Ovary (tissue), 9 donors: ENCODE measurements around the gene SEC24C. TPM values are rescaled to one million over a fixed set of nuclear protein-coding genes. Genes with fewer than 3 reads are reported as not detected.
"Not testable (repeated sequence)": the region's sequence is repeated elsewhere in the genome, so short reads cannot be mapped to it uniquely, and the experiment has no call there.

Experiments used
- DNase-seq, 5 donors: peaks; one replicate each; pipeline ENCODE4 v3.0.0-alpha.2; 2019 to 2020
- H3K27ac ChIP-seq, 2 donors: fragments of 200-600 bp; one replicate each; pipeline versions ENCODE4 v1.5.1 to v1.8.0; 2019 to 2022
- H3K27me3 ChIP-seq: fragments of 200-600 bp; one replicate; pipeline ENCODE4 v1.8.0; 2022
- H3K36me3 ChIP-seq: fragments of 200-600 bp; sonication (generic); one replicate; pipeline ENCODE4 v1.5.1; 2019
- H3K4me1 ChIP-seq: one replicate; pipeline ENCODE4 v1.8.1; 2013; ENCODE audit warnings: mild to moderate bottlenecking, moderate library complexity; ENCODE audit not compliant: insufficient read depth
- H3K4me3 ChIP-seq: fragments of 200-600 bp; sonication (generic); one replicate; pipeline ENCODE4 v1.5.1; 2017
- H3K9me3 ChIP-seq, 2 donors: fragments of 200-600 bp in 1 of 2; sonication (generic) in 1 of 2; one replicate each; pipeline versions ENCODE4 v1.5.1 to v1.8.1; 2013 to 2019; ENCODE audit warnings: mild to moderate bottlenecking in 1 of 2, moderate library complexity in 1 of 2
- CTCF ChIP-seq, 3 donors: fragments of 450-650 bp in 2 of 3; fragments of 200-600 bp in 1 of 3; IDR thresholded peaks; one replicate each; pipeline versions ENCODE4 v1.5.1 to v1.8.0; 2016 to 2022; ENCODE audit warnings: antibody characterized with exemption in 3 of 3, mild to moderate bottlenecking in 1 of 3
- EP300 ChIP-seq: sonication (generic); formaldehyde crosslinking; IDR thresholded peaks from one replicate; pipeline ENCODE4 v1.6.1; 2017; ENCODE audit warnings: antibody characterized with exemption
- POLR2A ChIP-seq: fragments of 450-650 bp; IDR thresholded peaks from one replicate; pipeline ENCODE4 v1.6.1; 2017; ENCODE audit warnings: antibody characterized with exemption, mild to moderate bottlenecking, moderate library complexity
- WGBS, 3 donors: extraction: QIAGEN DNeasy Blood & Tissue Kit in 1 of 3; methylation state at CpG; one replicate each; pipeline versions ENCODE4 v1.1.5 to v1.1.7; 2013 to 2017; 5-methylcytosine and 5-hydroxymethylcytosine counted together
- intact Hi-C, 4 donors: fragments of 100-400 bp; cut with DNase I; formaldehyde crosslinking; loops; one replicate each; pipeline versions ENCODE4 v1.11.0 to v1.15.1; 2022 to 2023
- polyA plus RNA-seq, 2 donors: library from polyadenylated mRNA; stranded (reverse); fragments of 200-250 nt in 1 of 2; fragments of 350-450 nt in 1 of 2; fragmentation: Illumina TruSeq in 1 of 2; extraction: RNeasy Lipid Tissue Mini Kit (QIAGEN cat#74804) in 1 of 2; gene quantifications; one replicate each; pipeline ENCODE4 v1.2.3, GENCODE V29; 2013 to 2014
- total RNA-seq, 7 donors: library from RNA; depleted of rRNA in 2 of 7; stranded (reverse); fragments of >200 nt in 2 of 7; fragmentation: NEBNext Ultra II Directional in 3 of 7; extraction: Animal tissue kit (Norgen Biotek cat#: 25700) in 3 of 7; gene quantifications; one replicate each; pipeline versions ENCODE4 v1.1.0 to v1.2.4, GENCODE V29; 2016 to 2023
- donor health status: DM: no; HTN: no; CAD: no; lungs with moderate emphysema.
- donor health status: DM: no; HTN: no; CAD: no.
- donor health status: Bipolar disorder and iron deficiency.
- donor health status: DM: yes; HTN: yes; CAD: no.
- donor health status: DM: no; HTN: no; CAD: no.
- donor health status: DM: yes; HTN: yes; CAD: no.

Gene SEC24C
- total and polyA plus RNA-seq, 9 donors, result 30.3 to 70.4 (median 58.8) TPM

GRCh38 chr10:73711683-73712082, 32.5 kb upstream of the SEC24C start:
- 94 to 96% (median 94%) methylated on average over 5 of the region's 5 CpGs for WGBS, 3 donors
- H3K36me3 ChIP-seq, H3K4me3 ChIP-seq, H3K9me3 ChIP-seq, H3K4me1 ChIP-seq, DNase-seq, H3K27me3 ChIP-seq, intact Hi-C loops, H3K27ac ChIP-seq: not testable (repeated sequence)

GRCh38 chr10:73713912-73714311, 30.3 kb upstream of the SEC24C start:
- H3K4me3 ChIP-seq, H3K36me3 ChIP-seq, intact Hi-C loops, H3K27ac ChIP-seq, H3K9me3 ChIP-seq, DNase-seq, H3K4me1 ChIP-seq, H3K27me3 ChIP-seq: not testable (repeated sequence)
- 44 to 77% (median 62%) methylated on average over 3 of the region's 3 CpGs for WGBS, 3 donors

- H3K4me3 ChIP-seq, H3K27me3 ChIP-seq, DNase-seq, H3K36me3 ChIP-seq, H3K4me1 ChIP-seq, H3K27ac ChIP-seq, intact Hi-C loops, H3K9me3 ChIP-seq: not testable (repeated sequence)
- WGBS, 3 donors, result 9 to 30% (median 10%) methylated on average over 3 of the region's 3 CpGs
Observed at GRCh38 chr10:73714483-73714882, 29.7 kb upstream of the SEC24C start.

- H3K9me3 ChIP-seq, H3K27me3 ChIP-seq, intact Hi-C loops, H3K4me3 ChIP-seq, H3K36me3 ChIP-seq, H3K4me1 ChIP-seq: not testable (repeated sequence)
- peak overlapping the region in 1 of 2 donors; percentile 46 for H3K27ac ChIP-seq
- peak in 2 of 5 donors; percentile 42 to 56 for DNase-seq
- 11 to 51% (median 19%) methylated on average over 17 of the region's 17 CpGs for WGBS, 3 donors
Observed at GRCh38 chr10:73715179-73716156, 28.7 kb upstream of the SEC24C start.

GRCh38 chr10:73716251-73716650, 27.9 kb upstream of the SEC24C start:
- H3K4me1 ChIP-seq, result peaks cover 3% of the 10 kb centered on the region
- 27 to 74% (median 51%) methylated on average over 1 of the region's 1 CpG for WGBS, 3 donors
- H3K9me3 ChIP-seq, result no peaks in the 10 kb centered on the region
- no peak overlapping the region for H3K4me3 ChIP-seq
- no peak overlapping the region for H3K27ac ChIP-seq
- H3K27me3 ChIP-seq, result no peaks in the 10 kb centered on the region
- DNase-seq, result no peak
- intact Hi-C loops, result no loop called here
- H3K36me3 ChIP-seq, result no peaks in the 10 kb centered on the region
- TF ChIP-seq EP300 (no peak), CTCF (IDR thresholded peaks at IDR 0.05) (no peak), POLR2A (no peak)

GRCh38 chr10:73717556-73717955, 26.6 kb upstream of the SEC24C start:
- TF ChIP-seq CTCF (IDR thresholded peaks at IDR 0.05), result no peak
- no peak for TF ChIP-seq POLR2A
- no peak for TF ChIP-seq EP300
- Histone ChIP-seq H3K4me3 (no peak overlapping the region), H3K27me3 (no peaks in the 10 kb centered on the region), H3K9me3 (no peaks in the 10 kb centered on the region), H3K36me3 (no peaks in the 10 kb centered on the region), H3K27ac (no peak overlapping the region), H3K4me1 (peaks cover 3% of the 10 kb centered on the region)
- DNase-seq, result no peak
- whole genome bisulfite sequencing, 3 donors, result 74 to 81% (median 80%) methylated on average over 5 of the region's 5 CpGs
- intact Hi-C loops, result no loop called here

GRCh38 chr10:73720561-73720960, 23.6 kb upstream of the SEC24C start:
- WGBS, 3 donors, result 82 to 90% (median 87%) methylated on average over 4 of the region's 4 CpGs
- H3K27ac ChIP-seq, intact Hi-C loops, DNase-seq, H3K36me3 ChIP-seq, H3K9me3 ChIP-seq, H3K4me3 ChIP-seq, H3K27me3 ChIP-seq, H3K4me1 ChIP-seq: not testable (repeated sequence)
